A549 treated with AZD9567 at 1 μM for 4 hours (cell line): Measurements from ENCODE around the gene GRPR. TPM values are rescaled to one million over a fixed set of nuclear protein-coding genes. Genes with fewer than 3 reads are reported as not detected.

ENCODE experiments used
- total RNA-seq: library from RNA; stranded (reverse); fragments of 200-300 nt; extraction: Qiagen RNA extraction; gene quantifications from 5 replicates; pipeline ENCODE4 v1.2.3, GENCODE V29; 2022; ENCODE audit not compliant: insufficient read depth

GRPR gene
- total RNA-seq = 0.03 to 0.06 TPM in 2 of 5 replicates, not detected in the others

DNA sequence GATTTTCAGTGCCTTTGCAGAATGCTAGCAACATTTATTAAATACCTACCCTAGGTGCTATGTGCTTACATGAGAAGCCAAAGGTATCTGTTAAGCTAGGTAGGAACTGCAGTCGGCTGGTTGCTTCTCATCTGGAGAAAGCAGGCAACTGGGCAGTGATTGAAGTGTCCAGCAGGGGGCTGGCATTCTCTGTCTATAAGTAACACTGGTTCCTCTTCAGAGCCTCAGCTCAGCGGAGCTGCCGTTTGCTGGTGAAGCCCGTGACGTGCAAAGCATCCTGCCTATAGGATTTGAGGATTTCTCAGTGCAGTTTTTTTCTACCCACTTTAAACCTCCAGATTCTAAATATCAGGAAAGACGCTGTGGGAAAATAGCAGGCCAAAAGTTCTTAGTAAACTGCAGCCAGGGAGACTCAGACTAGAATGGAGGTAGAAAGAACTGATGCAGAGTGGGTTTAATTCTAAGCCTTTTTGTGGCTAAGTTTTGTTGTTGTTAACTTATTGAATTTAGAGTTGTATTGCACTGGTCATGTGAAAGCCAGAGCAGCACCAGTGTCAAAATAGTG lies at the start of gene GRPR:
GRPR (plus strand) TSS at position 344 of the 565 bp plus-strand sequence. CDS start 389 bp downstream, outside the sequence.

DNA sequence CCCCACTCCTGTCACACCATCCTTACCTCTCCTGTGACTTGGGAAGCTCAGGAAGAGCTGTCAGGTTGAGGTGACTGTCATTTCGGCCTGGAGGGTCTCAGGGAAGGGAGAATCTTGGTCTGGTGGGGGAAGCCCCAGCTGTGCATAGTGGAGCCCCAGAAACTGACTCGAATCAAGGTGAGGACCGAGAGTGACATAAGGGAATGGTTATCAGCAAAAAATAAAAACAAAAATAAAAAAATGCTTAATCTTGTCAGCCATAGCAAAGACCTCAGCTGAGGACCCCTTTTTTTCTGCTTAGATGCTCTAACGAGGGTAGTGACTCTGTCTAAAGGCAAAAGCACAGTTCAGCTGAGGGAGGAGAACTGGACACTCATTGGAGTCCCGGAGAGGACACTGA lies 43.8 kb downstream of the GRPR start, which contains the start of gene MAGEB17:
MAGEB17 (plus strand) TSS at position 301 of the 400 bp plus-strand sequence. CDS start 2,902 bp downstream, outside the sequence.

Other genes starting within 250 kb of the GRPR start
- gene MAGEB17, start 43.9 kb downstream of the GRPR start, total RNA-seq = not detected in 5 replicates